COLO668 (cell line): ENCODE data around the gene PCDHB6.
"Not testable (repeated sequence)": the region's sequence is repeated elsewhere in the genome, so short reads cannot be mapped to it uniquely, and the experiment has no call there.

Experiments used
- DNase-seq: peaks from one replicate; lab custom pipeline; 2025; ENCODE audit not compliant: unreplicated experiment; lab: John Stamatoyannopoulos, UW

The PCDHB6 gene

GRCh38 chr5:141157901-141158300 lies 8.0 kb downstream of the PCDHB6 start:
- DNase-seq: not testable (repeated sequence)

DNA sequence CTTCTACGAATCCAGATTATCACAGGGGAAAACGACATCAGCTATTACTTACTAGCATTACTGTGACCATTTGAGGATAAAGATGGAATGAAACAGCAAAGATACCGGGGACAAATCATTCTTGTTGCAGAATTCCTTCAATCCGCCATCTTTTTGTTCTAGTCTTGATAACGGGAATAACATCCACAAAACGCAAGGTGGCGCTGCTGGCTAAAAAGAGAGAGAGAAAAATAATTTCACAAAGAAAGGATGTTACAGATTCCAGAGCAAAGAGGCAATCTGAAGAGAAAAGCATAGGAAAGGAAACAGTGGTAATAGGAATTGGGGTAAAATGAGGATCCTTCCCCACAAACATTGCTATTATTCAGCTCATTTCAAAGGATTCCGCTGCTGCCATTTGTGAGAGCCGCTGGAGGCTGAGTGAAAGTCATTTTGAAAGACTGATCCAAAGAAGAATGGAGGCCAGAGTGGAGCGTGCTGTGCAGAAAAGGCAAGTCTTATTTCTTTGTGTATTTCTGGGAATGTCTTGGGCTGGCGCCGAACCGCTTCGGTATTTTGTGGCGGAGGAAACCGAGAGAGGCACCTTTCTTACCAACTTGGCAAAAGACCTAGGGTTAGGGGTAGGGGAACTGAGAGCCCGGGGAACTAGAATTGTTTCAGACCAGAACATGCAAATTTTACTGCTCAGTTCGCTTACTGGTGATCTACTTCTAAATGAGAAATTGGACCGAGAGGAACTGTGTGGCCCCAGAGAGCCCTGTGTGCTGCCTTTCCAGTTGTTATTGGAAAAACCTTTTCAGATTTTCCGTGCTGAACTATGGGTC lies 22.7 kb downstream of the PCDHB6 start, which contains the start of gene PCDHB7:
PCDHB7 (plus strand) TSS at position 264 of the 824 bp plus-strand sequence; CDS start at position 456, 192 bp downstream.
- DNase-seq: peak; percentile 18

GRCh38 chr5:141174291-141175104 lies 24.6 kb downstream of the PCDHB6 start:
- DNase-seq: not testable (repeated sequence)

DNA sequence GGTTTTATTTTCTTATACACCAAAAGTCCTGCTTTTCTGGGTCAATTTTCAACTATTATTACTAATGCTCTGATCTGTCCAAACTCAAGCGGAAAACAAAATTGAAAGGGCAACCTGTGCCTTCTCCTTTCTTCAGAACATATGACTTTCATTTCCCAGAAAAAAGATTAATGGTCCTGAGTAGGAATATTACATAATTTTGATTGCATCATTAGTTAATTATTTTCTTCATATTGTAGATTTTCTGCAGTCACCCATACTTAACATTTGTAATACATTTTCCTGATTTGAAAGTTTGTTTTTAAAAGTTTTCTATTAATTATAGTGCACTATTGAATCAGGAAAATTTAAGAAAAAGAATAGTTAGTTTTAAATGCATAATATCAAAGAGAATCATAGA lies 26.1 kb downstream of the PCDHB6 start:
- DNase-seq: no peak

- DNase-seq: not testable (repeated sequence)
These were observed 27.8 kb downstream of the PCDHB6 start, which contains the start of gene PCDHB8 for GRCh38 chr5:141177577-141178191. PCDHB8 (plus strand) TSS chr5:141177790; CDS start chr5:141178035, 245 bp downstream.

DNA sequence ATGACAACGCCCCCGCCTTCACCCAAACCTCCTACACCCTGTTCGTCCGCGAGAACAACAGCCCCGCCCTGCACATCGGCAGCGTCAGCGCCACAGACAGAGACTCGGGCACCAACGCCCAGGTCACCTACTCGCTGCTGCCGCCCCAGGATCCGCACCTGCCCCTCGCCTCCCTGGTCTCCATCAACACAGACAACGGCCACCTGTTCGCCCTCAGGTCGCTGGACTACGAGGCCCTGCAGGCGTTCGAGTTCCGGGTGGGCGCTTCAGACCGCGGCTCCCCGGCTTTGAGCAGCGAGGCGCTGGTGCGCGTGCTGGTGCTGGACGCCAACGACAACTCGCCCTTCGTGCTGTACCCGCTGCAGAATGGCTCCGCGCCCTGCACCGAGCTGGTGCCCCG lies 29.5 kb downstream of the PCDHB6 start:
- DNase-seq: not testable (repeated sequence)

GRCh38 chr5:141179876-141180275 lies 30.0 kb downstream of the PCDHB6 start:
- not testable (repeated sequence) for DNase-seq

DNA sequence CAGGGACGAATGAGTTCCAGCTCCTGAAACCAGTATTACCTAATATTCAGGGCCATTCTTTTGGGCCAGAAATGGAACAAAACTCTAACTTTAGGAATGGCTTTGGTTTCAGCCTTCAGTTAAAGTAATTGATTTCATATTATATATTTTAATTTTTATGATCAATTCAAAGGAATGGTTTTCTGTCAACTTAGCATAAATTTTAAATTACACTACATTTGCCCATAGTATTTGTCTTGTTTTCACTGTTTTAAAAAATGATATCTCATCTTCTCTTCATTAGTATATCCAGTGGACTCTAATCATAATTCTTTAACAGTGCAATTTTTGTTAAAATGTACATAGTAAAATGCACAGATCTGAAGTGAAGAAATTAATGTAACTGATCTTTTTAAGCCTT lies 30.5 kb downstream of the PCDHB6 start:
- DNase-seq: no peak

DNA sequence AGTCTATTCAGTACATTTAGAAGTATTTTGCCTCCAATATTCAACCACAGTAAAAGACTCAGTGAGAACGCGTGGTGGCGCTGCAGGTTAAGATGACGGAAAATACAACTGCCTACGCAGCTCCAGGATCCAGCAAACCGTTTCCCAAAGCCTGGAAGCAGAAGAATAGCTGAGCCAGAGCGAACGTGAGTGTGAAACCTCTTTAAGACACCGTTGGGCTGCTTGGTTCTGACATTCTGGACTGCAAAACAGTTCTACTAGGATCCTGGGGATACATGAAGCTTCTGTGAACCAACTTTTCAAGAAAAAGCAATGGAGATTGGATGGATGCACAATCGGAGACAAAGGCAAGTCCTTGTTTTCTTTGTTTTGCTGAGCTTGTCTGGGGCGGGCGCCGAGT lies 32.4 kb downstream of the PCDHB6 start, which contains the start of gene PCDHB16:
PCDHB16 (plus strand) TSS at position 140 of the 400 bp plus-strand sequence; CDS start at position 313, 173 bp downstream.
- no peak for DNase-seq

DNA sequence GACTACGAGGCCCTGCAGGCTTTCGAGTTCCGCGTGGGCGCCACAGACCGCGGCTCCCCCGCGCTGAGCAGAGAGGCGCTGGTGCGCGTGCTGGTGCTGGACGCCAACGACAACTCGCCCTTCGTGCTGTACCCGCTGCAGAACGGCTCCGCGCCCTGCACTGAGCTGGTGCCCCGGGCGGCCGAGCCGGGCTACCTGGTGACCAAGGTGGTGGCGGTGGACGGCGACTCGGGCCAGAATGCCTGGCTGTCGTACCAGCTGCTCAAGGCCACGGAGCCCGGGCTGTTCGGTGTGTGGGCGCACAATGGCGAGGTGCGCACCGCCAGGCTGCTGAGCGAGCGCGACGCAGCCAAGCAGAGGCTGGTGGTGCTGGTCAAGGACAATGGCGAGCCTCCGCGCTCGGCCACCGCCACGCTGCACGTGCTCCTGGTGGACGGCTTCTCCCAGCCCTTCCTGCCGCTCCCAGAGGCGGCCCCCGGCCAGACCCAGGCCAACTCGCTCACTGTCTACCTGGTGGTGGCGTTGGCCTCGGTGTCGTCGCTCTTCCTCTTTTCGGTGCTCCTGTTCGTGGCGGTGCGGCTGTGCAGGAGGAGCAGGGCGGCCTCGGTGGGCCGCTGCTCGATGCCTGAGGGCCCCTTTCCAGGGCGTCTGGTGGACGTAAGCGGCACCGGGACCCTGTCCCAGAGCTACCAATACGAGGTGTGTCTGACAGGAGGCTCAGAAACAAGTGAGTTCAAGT lies 34.4 kb downstream of the PCDHB6 start:
- not testable (repeated sequence) for DNase-seq

DNA sequence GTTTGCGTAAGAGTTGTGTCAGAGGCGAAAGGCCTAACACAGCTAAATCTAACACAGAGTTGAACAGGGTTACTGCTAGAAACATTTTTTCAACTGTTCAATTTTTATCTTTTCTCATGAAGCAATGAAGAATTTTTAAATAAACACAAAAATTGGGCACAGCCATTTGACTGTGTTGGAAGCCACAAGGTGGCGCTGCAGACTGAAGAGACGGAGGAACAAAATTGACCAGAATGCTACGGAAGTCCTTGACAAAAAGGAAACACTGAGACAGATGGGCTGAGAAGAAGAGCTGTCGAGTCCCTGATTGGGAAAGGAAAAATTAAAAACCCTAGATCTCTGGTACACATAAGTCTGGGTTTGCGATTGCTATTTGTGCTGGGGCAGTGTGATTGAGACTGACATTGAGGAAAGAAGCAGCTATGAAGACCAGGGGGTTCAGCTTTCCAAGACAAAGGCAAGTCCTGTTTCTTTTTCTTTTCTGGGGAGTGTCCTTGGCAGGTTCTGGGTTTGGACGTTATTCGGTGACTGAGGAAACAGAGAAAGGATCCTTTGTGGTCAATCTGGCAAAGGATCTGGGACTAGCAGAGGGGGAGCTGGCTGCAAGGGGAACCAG lies 37.1 kb downstream of the PCDHB6 start, which contains the start of gene PCDHB9:
PCDHB9 (plus strand) TSS at position 265 of the 616 bp plus-strand sequence; CDS start at position 423, 158 bp downstream.
- peak; percentile 38 for DNase-seq

GRCh38 chr5:141188682-141189081 lies 38.8 kb downstream of the PCDHB6 start:
- DNase-seq: not testable (repeated sequence)

- not testable (repeated sequence) for DNase-seq
These were observed 39.3 kb downstream of the PCDHB6 start for GRCh38 chr5:141189131-141189530.

- DNase-seq: peak; percentile 43
These were observed 42.4 kb downstream of the PCDHB6 start, which contains the start of gene PCDHB10 for GRCh38 chr5:141192110-141192725. PCDHB10 (plus strand) TSS chr5:141192353; CDS start chr5:141192553, 200 bp downstream.

DNA sequence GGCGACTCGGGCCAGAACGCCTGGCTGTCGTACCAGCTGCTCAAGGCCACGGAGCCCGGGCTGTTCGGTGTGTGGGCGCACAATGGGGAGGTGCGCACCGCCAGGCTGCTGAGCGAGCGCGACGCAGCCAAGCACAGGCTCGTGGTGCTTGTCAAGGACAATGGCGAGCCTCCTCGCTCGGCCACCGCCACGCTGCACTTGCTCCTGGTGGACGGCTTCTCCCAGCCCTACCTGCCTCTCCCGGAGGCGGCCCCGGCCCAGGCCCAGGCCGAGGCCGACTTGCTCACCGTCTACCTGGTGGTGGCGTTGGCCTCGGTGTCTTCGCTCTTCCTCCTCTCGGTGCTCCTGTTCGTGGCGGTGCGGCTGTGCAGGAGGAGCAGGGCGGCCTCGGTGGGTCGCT lies 44.5 kb downstream of the PCDHB6 start:
- not testable (repeated sequence) for DNase-seq

DNA sequence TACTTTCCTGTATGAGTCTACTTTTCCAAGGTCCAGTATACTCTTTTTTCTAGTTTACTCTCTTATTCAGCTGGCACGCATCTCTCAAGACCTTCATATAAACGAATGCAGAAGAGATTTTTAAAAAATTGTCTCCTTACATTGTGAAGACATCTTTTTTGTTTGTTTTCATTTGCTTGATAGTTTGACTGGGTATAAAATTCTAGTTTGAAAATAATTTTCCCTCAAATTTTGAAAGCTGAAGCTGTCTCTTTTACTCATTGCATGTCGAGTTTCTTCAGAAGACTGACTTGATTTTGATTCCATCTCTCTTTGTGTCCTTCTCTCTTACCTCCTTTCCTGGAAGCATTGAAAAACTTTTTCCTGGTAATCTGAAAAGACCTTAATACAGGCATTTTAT lies 46.5 kb downstream of the PCDHB6 start:
- no peak for DNase-seq

DNA sequence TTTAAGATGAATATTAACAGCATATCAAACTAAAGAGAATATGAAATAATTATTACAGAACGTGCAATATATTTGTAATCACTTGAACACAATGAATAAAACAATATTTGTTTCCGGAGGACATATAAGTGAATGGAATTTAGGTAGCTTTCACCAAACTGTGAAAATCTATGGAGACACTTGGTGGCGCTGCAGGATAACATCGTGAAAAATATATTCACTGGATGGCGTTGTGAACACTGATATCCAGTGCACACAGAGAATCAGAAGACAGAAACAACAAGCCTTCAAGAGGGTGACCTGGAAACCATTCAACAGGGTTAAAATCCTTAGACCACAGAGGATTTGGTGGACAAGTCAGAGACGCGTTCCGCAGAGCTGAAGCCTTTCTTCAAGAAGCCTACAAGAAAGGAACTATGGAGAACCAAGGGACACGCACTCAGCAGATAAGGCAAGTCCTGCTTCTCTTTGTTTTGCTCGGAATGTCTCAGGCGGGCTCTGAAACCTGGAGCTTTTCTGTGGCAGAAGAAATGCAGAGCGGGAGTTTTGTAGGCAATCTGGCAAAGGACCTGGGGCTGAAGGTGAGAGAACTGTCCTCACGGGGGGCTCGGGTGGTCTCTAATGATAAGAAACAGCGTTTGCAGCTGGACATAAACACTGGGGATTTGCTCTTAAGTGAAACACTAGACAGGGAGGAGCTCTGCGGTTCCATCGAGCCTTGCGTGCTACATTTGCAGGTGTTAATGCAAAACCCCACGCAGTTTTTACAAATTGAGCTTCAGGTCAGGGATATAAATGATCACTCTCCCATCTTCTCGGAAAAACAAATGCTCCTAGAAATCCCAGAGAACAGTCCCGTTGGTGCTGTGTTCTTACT lies 49.7 kb downstream of the PCDHB6 start, which contains the start of gene PCDHB11:
PCDHB11 (plus strand) TSS at position 269 of the 877 bp plus-strand sequence; CDS start at position 417, 148 bp downstream.
- peak; percentile 2 for DNase-seq

DNA sequence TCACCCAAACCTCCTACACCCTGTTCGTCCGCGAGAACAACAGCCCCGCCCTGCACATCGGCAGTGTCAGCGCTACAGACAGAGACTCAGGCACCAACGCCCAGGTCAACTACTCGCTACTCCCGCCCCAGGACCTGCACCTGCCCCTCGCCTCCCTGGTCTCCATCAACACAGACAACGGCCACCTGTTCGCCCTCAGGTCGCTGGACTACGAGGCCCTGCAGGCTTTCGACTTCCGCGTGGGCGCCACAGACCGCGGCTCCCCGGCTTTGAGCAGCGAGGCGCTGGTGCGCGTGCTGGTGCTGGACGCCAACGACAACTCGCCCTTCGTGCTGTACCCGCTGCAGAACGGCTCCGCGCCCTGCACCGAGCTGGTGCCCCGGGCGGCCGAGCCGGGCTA lies 51.3 kb downstream of the PCDHB6 start:
- not testable (repeated sequence) for DNase-seq
